GM12892 (cell line): ENCODE measurements around the gene MIER3.
"Not testable (repeated sequence)": the region's sequence is repeated elsewhere in the genome, so short reads cannot be mapped to it uniquely, and the experiment has no call there.

Source experiments
- DNase-seq: peaks from one replicate; pipeline ENCODE4 v3.0.0; 2011; ENCODE audit not compliant: insufficient read length
- FAIRE-seq: peaks from 2 replicates; lab custom pipeline; 2011; peaks lifted over from hg19 to GRCh38; lab: Jason Lieb, UNC
- POLR2A ChIP-seq: IDR thresholded peaks from 2 replicates; pipeline ENCODE4 v1.6.1; 2011; ENCODE audit warnings: low read depth, low read length, control low read depth
- POLR2AphosphoS5 ChIP-seq: IDR thresholded peaks from 2 replicates; pipeline ENCODE4 v1.6.1; 2011; ENCODE audit warnings: low read depth, low read length, control low read depth
- TAF1 ChIP-seq: IDR thresholded peaks from 2 replicates; pipeline ENCODE4 v1.6.1; 2011; ENCODE audit warnings: low read depth, mild to moderate bottlenecking, control low read depth, low read length, borderline replicate concordance

The MIER3 gene

GRCh38 chr5:56979968-56980367, 28.0 kb upstream of the MIER3 start:
- FAIRE-seq = no peak
- DNase-seq = no peak
- TF ChIP-seq POLR2A = no peak
- no peak for TF ChIP-seq POLR2AphosphoS5
- TF ChIP-seq TAF1 = no peak

DNA sequence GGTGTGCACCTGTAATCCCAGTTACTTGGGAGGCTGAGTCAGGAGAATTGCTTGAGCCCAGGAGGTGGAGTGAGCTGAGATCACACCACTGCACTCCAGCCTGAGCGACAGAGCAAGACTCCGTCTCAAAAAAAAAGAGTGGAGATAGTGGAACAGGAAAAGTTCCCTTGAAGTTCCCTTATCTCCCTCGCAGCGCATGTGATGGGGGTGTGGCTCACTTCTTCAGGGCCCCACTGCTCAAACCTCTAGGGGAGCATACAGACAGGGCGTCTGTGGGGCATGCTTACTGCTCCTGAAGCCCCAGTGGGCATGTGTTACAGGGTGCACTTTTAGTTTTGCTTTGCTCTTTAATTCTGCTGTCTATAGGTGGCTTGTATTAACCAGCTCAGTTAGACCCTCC, 27.6 kb upstream of the MIER3 start:
- FAIRE-seq, DNase-seq: not testable (repeated sequence)

DNA sequence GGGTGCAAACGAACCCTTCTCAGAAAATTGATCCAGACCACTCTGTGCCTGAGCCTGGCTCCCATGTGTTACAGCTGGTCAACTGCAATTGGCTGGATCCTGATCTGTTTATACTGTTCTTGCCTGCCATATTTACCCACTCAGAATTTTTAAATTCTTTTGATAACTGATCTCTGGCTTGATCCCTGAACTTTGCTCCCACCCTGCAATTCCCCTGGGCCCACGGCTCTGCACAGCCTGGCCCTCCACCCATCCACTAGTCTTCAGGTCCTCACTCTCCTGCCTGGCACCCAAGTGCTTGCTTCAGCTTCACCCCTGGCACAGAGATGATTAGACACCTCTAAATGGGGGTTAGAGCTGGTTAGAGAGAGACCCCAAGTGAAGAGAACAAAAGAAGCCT, 25.9 kb upstream of the MIER3 start:
- FAIRE-seq (no peak), DNase-seq (no peak)
- TF ChIP-seq POLR2AphosphoS5 (no peak), TAF1 (no peak)

- no peak for DNase-seq
- no peak for FAIRE-seq
- TF ChIP-seq TAF1 (no peak), POLR2A (no peak), POLR2AphosphoS5 (no peak)
Observed at GRCh38 chr5:56977021-56977420, 25.1 kb upstream of the MIER3 start.

- no peak for TF ChIP-seq TAF1
- TF ChIP-seq POLR2A = no peak
- TF ChIP-seq POLR2AphosphoS5 = no peak
- FAIRE-seq = no peak
- no peak for DNase-seq
Observed at GRCh38 chr5:56974241-56974640, 22.3 kb upstream of the MIER3 start.

DNA sequence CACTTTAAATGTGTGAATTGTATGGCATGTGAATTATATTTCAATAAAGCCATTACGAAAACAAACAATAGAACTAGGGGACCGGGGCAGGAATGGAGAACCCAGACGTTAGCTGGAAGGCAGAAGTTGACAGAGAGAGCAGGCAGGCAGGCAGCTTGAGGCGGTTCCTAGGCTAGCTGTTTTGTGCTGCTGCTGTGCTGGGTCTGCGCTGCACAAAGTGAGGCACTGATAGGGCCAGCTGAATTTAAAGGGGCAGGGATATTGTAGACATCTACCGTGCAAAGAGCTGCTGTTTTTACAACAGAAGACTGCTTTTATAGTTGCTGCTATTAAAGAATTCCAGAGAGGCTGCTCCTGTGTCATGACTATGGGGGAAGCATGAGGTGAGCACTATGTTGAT, 21.6 kb upstream of the MIER3 start:
- no peak for FAIRE-seq
- no peak for TF ChIP-seq TAF1
- TF ChIP-seq POLR2A = no peak
- TF ChIP-seq POLR2AphosphoS5 = no peak
- no peak for DNase-seq

- no peak for DNase-seq
- no peak for FAIRE-seq
- TF ChIP-seq POLR2AphosphoS5 (no peak), POLR2A (no peak), TAF1 (no peak)
Observed at GRCh38 chr5:56971275-56971674, 19.4 kb upstream of the MIER3 start.

GRCh38 chr5:56964173-56964572, 12.2 kb upstream of the MIER3 start:
- TF ChIP-seq TAF1 = no peak
- no peak for TF ChIP-seq POLR2A
- no peak for TF ChIP-seq POLR2AphosphoS5
- FAIRE-seq = no peak
- no peak for DNase-seq

DNA sequence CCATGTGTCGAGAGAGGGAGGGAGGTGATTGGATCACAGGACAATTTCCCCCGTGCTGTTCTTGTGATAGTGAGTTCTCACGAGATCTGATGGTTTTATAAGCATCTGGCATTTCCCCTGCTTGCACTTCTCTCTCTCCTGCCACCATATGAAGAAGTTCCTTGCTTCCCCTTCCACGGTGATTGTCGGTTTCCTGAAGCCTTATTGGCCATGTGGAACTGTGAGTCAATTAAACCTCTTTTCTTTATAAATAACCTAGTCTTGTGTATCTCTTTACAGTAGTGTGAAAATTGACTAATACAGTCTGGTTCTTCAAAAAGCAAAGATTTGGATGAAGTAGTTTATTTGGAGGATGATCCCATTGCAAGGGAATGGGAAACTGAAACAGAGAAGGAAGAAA, 11.3 kb upstream of the MIER3 start:
- no peak for TF ChIP-seq POLR2A
- no peak for TF ChIP-seq TAF1
- TF ChIP-seq POLR2AphosphoS5 = no peak
- FAIRE-seq = no peak
- DNase-seq = no peak

- TF ChIP-seq TAF1 (no peak), POLR2AphosphoS5 (no peak), POLR2A (no peak)
- no peak for DNase-seq
- FAIRE-seq = no peak
Observed at GRCh38 chr5:56962286-56962685, 10.4 kb upstream of the MIER3 start.

- DNase-seq (no peak), FAIRE-seq (no peak)
- TF ChIP-seq TAF1 = no peak
- TF ChIP-seq POLR2A = no peak
- TF ChIP-seq POLR2AphosphoS5 = no peak
Observed at GRCh38 chr5:56961746-56962145, 9.8 kb upstream of the MIER3 start.

GRCh38 chr5:56959326-56959725, 7.4 kb upstream of the MIER3 start:
- no peak for DNase-seq
- FAIRE-seq = no peak
- TF ChIP-seq POLR2A (no peak), POLR2AphosphoS5 (no peak), TAF1 (no peak)

DNA sequence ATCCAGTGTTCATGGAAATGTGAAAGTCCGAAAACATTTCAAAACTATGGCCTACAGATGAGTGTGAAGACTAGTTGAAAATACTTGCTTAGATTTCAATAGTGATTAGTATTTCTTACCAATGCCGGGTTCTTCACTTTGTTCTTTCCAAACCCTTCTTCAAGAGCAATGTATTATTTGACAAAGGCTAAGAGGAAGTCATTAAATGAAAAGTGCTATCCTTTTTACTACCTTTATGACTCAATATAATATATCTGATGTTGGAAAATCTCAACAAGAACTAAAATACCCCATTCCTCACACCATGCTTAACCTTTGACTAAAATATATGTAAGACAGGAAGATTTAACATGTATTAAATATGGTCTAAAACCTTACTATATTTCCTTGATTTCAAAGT, 6.7 kb upstream of the MIER3 start:
- DNase-seq = no peak
- TF ChIP-seq POLR2A (no peak), TAF1 (no peak), POLR2AphosphoS5 (no peak)
- FAIRE-seq = no peak

DNA sequence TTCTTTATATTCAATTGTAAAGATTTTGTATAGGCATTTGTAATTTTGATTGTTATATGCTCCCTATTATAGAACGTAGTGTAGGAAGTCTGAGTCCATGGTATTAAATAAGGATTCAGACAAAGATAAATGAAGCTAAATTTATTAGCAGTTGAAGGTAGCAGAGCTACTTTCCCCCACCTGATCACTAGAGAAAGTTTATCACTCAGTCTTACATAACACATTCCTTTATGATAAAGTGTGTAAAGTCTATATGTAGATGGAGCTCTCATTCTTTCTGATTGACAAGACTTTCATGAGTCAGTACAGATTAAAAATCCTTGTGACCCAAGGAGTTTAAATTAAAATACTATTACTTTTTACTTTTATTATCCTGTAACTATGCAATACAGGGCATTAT, 2.3 kb upstream of the MIER3 start:
- TF ChIP-seq POLR2A (no peak), TAF1 (no peak), POLR2AphosphoS5 (no peak)
- FAIRE-seq (no peak), DNase-seq (no peak)
